GM21576 (cell line): Measurements from ENCODE around the gene MYLK3.

Source experiments
- ATAC-seq: cut with Tn5 transposase; IDR thresholded peaks from one replicate; pipeline ENCODE4 v1.9.1; 2021; ENCODE audit warnings: mild to moderate bottlenecking, moderate library complexity; ENCODE audit not compliant: unreplicated experiment

MYLK3 gene

DNA sequence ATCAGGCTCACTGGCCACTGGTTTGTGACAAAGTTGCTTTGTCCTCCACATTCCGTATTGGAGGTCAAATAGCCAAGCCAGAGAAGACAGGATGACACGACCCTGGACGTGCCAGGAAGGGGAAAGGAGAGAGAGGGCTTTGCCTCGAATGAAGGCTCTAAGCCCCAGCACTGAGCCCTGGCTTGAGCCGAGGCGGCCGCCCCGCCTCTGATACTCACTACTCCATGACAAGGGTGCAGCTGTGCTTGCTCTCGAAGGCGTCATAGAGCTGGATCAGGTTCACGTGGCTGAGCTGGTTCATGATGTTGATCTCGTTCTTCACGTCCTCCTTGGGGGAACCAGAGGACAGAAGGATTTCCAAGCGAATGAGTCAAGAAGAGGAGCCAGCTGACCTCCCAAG is 19.3 kb downstream of the MYLK3 start:
- no peak for ATAC-seq

DNA sequence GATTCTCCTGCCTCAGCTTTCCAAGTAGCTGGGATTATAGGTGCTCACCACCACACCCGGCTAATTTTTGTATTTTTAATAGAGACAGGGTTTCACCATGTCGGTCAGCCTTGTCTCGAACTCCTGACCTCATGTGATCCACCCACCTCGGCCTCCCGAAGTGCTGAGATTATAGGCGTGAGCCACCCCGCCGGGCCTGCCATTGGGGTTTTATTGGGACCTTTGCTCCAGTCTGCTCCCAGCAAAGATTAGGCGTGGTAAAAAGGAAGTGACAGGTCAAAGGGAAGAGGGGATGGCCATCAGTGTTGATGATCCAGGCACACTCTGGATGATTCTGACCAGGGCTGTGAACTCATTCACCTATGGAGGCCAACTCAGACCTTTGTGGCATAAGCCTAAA is 20.5 kb downstream of the MYLK3 start:
- ATAC-seq: no peak

DNA sequence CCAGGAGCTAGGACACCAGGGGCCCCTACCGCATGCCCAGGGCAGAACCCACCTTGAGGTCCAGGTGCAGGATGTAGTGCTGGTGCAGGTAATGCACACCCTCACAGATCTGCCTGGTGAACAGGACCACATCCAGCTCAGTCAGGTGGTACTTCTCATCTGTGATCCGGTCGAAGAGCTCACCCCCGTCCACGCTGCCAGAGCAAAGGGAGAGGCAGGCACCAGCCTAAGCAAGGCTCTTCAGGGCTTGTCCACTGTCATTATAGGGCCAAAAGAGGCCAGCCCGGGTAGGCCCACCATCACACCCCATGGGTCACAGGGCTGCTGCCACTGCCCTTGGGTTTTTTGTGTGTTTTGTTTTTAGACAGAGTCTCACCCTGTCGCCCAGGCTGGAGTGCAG is 21.0 kb downstream of the MYLK3 start:
- ATAC-seq: no peak

DNA sequence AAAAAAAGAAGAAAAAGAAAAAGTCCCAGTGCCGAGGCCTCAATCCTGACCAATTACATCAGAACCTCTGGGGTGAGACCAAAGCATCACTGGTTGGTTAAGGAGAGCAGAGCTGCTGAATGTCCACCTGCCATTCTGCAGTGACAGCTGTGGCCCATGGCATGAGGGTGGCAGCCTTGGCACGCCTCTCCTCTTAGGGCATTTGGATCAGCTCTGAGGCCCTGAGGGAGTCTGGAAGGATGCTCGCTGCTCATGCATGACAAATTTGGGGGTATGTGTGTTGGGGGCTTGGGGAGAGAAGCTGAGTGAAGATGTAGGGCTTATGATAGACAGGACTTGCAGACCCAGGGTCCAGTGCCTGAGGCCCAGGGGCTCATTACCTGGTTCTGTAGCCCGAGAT is 26.3 kb downstream of the MYLK3 start:
- no peak for ATAC-seq

DNA sequence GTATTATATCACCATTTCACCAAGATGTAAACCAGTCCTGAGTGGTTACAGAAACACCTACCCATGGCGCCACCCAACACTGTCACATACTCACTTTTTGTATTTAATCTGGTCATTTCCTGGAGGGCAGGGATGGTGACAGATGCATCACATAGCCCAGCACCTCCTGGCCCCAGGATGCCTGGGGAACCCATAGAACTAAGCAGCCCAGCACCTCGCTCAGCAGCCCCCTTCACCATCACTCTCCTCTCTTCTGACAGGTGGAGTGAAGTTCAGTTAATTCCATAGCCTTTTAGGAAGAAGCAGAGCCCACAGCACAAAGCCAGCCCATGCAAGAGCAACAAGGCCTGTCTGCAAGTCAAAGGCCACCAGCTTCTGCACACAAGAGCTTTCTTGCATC is 27.5 kb downstream of the MYLK3 start:
- no peak for ATAC-seq

DNA sequence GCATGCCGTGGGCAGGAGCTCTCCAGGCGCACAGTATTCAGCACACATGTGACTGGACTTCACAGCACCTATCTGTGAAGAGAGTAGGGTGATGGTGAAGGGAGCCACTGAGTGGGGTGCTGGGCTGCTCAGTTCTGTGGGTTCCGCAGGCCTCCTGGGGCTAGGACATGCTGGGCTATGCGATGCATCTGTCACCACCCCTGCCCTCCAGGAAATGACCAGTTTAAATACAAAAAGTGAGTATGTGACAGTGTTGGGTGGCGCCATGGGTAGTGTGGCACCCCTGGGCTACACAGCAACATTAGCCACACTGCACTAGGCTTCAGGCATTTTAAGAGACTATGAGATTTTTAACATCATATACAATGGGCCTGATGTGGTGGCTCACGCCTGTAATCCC is 28.6 kb downstream of the MYLK3 start:
- ATAC-seq: no peak

DNA sequence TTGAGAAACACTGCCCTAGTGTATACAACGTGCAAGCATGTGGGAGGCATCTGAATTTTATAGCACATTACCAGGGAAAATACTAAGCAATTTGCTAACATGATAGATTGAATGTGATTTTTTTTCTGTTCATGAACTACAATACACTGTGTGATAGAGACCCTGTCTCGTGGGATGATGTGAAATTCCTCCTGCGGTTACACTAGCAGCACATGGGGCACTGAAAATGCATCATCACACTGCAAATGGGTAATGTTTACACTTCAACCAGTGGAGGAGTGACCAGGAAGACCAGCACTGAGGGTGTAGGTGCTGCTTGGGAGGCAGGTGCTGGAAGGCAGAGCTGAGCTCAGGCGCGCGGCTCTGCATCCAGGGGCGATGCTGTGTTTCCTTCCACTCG is 29.9 kb downstream of the MYLK3 start:
- ATAC-seq: no peak

DNA sequence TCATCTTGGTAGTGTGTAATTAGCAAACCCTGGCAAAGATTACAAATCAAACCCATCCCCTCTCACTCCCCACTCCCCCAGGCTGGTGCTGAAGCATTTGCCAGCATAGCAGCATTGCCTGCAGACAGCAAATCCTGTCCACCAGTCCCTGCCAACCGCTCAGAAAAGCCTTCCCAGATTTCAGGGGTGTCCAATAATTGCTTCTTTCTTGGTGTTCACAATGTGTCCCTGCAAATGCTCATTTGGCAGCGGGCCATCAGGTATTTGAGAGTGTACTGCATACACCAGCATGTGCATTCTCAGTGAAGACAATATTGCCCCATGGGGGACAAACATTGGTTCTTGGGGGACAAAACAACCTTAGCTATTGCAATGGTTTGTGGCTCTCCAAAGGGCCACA is 30.5 kb downstream of the MYLK3 start:
- no peak for ATAC-seq

DNA sequence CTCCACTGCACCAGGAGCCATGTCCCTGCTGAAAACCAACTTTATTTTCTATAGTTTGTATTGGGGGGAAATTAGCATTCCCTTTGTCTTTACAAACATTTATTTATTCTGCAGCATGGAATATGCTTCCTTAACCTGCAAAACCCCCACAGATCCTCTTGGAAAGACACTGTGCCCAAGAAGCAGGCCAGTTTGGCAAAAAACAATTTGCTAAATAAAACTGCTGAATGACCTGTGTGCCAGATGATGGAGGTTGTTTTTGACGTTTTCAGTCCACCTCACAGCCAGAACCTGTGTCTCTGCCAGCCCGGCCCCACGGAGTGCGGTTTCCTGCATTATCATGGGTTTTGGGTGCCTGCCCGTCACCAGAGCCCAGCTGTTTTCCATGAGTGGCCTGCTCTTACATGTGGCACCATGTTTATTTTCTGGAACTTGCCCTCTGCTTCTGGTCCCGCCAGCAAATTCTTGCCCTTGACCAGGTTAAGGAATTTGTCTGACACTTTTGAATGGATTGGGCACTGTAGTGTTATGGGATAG is 32.3 kb downstream of the MYLK3 start:
- ATAC-seq: no peak

DNA sequence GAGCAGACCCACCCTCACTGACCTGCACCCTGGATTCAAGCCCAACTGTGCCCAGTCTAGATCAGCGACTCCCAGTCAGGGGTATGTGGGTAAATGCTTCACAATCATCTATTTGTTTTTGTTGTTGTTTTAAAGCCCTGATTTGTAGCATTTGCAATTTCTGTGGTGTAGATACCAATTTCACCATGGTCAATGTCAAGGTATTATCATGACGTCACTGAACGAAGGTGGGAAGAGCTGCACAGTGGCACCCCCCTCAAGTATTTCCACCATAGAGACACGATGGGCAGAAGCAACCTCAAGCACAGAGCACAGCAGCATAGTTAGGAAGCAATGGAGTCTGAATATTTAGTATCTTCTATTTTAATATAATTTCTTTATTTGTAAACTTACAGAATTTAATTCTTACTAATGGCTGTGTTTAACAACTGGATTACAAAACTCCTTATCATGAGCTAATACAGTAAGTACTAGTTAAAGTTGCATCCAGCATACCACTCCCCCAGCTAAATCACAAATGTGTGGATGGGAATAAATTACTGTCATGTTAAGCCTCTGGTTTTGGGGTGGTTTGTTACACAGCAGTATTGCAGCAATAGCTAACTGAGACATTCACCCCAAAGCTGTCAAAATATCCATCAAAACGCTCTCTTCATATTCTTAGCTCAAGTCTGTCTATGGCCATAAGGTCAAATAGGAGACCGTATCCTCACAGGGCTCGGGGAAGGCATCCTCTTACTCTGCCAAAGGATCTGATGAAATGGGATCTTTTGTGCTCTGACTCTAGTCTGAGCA is 33.1 kb downstream of the MYLK3 start:
- no peak for ATAC-seq

DNA sequence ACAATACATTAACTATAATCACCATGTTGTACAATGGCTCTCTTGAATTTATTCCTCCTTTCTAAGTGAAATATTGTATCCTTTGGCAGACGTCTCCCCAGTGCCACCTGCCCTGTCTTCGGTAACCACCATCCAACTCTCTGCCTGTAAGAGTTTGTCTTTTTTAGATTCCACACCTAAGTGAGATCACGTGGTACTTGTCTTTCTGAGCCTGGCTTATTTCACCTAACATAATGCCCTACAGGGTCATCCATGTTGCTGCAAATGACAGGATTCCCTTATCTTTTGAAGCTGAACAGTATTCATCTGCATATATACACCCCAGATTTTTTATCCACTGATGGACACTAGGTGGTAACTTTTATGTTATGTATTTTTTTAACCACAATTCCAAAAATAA is 34.5 kb downstream of the MYLK3 start:
- no peak for ATAC-seq

DNA sequence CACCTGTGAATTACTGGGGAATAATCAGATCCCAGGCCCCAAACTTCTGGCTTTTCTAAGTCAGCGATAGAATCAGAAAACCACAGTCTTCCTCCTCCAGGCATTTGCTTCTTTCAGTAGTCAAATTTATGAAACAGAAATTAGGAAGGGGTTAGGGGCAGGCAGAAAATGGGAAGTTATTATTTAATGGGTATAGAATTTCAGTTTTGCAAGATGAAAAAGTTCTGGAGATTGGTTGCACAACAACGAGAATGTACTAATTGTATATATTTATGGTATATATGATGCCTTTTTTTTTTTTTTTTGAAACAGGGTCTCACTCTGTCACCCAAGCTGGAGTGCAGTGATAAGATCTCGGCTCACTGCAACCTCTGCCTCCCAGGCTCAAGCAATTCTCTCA is 35.2 kb downstream of the MYLK3 start:
- ATAC-seq: no peak

DNA sequence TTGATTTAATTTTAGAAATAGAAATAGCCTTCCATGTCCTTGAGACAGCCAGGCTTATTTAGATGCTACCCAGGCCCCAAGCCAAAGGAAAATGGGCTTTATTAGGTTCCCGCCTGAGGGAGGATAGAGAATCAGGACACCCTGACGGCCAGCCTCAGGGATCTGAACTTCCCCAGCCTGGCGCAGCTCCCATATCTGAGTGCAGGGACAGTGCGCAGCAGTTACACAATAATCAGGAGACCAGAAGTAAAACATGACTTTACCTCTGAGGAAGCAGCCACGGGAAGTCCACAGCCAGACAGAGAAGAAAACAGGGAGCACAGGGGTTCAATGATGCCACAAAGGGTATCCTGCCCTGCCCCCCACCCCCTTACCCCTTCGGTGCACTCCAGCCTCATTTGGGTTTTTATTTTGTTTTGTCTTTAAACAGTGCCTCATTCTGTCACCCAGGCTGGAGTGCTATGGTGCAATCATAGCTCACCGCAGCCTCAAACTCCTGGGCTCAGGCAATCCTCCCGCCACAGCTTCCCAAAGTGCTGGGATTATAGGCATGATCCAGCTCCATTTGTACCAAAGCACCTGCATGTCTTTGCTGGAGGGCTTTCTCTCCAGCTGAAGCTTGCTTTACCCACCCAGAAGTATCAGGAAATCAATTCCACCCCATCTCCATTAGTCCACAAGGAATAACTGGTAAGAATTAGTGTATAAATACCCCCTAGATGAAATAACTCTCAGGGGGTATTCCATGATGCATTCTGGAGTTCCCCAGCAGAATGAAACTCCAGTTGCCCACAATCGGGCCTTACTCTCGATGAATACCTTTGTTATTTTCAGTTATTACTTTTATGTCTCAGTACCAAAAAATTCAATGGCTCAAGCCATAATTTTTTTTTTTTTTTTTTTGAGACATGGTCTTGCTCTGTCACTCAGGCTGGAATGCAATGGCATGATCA is 36.8 kb downstream of the MYLK3 start:
- no peak for ATAC-seq

DNA sequence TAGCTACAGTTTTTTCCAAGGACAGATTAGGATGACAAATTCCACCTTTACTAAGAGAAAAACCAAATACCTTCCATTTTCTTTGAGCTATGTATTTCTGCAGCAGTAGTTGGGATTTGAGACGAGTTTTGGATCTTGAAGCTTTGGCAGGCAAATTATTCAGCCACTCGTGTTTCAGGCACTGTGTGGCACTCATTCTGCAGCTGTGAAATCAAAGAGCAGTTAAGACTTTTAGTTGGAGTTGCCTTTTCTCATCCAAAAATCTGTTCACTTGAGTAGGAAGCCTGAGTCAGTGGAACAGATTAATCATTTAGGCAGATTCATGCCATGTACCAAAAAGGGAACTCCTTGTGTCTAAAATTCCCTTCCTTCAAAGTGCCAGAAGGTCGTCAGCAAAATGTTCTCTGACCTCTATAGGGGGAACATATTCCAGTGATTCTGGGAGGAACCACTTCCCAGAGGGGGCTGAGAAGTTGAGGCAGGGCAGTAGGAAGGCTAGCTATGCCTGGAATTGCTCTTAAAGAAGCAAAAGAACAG is 38.6 kb downstream of the MYLK3 start:
- ATAC-seq: no peak

DNA sequence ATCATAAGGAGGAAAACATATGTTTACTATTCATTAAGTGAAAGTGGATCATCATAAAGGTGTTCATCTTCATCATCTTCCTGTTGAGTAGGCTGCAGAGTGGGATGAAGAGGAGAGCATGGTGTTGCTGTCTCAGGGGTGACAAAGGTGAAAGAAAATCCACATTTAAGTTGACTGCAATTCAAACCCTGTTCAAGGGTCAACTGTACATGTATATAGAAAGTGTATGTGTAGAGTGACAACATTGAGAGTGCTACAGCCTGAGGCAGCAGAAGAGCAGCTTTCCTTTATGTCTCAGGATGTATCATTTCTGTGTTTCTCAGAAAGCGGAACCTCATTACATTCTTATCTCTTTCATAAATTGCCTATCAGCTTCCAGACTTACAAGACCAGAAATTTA is 41.5 kb downstream of the MYLK3 start:
- no peak for ATAC-seq

DNA sequence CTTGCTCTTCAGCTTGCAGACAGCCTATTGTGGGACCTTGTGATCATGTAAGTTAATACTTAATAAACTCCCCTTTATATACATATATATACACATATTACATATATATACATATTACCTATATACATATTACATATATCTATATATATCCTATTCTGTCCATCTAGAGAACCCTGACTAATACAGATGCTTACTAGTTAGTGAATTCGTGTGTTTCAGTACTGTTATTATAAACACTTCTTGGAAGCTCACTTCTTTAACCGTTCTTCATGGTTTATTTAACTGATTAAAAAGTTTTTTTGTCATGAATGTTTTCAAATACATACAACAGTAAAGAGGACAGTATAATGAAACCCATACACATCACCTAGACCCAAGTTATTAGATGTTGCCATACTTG is 46.1 kb downstream of the MYLK3 start:
- ATAC-seq: no peak

DNA sequence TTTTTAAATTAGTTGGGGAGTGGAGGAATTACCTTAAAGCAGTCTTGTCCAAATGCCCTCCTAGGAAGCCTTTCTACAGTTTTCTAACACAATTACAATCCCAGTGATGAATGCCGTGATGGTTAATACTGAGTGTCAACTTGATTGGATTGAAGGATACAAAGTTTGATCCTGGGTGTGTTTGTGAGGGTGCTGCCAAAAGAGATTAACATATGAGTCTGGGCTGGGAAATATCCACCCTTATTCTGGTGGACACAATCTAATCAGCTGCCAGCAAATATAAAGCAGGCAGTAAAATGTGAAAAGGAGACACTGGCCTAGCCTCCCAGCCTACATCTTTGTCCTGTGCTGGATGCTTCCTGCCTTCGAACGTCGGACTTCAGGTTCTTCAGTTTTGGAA is 46.5 kb downstream of the MYLK3 start:
- ATAC-seq: no peak

DNA sequence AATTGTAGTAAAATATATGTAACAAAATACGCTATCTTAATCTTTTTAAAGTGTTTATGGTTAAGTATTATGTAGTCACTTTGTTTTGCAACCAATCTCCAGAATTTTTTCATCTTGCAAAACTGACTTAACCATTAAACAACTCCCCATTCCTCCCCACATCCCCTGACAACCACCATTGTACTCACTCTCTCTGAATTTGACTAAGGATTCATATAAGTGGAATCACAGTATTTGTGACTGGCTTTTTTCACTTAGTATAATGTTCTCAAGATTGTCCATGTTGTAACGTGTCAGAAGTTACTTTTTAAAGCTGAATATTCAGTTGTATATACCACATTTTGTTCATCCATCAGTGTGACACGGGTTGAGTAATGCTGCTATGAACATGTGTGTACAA is 48.1 kb downstream of the MYLK3 start:
- ATAC-seq: no peak

DNA sequence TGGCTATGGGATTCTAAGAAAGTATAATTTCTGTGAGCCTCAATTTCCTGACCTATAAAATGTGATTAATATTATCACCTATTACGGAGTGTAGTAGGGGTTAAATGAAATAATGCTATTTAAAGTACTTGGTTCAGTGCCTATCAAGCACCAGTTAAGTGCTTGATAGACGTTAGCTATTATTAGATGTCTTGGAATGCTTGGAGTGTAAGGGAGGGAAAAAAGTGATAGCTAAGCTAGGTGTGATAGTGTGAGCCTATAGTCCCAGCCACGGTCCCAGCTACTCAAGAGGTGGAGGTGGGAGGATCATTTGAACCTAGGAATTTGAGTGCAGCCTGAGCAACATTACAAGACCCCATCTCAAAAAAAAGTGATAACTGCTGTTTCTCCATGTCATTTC is 51.2 kb downstream of the MYLK3 start:
- ATAC-seq: no peak

DNA sequence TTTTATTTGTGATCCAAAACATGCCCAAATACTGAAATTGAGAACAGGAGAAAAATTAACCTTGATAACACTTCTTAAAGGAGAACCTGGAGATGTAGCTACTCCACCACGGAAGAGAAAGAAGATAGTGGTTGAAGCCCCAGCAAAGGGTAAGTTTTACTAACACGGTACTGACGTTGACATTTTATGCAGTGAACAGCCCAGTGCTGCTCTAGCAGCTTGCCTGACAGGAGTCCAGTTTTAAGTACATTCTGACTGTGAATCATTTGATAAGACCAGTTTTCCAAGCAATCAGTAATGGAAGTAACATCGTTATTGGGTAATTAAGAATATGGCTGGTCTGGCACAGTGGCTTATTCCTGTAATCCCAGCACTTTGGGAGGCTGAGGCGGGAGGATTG is 52.2 kb downstream of the MYLK3 start:
- ATAC-seq: no peak

DNA sequence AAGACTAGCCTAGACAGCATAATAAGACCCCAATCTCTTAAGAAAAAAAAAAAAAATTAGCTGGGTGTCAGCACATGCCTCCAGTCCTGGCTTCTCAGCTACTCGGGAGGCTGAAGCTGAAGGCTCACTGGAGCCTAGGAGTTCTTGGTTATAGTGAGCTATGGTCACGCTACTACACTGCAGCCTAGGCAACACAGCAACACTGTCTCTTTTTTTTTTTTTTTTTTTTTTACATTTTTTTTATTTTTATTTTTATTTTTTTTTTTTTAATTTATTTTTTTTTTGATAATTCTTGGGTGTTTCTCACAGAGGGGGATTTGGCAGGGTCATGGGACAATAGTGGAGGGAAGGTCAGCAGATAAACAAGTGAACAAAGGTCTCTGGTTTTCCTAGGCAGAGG is 54.5 kb downstream of the MYLK3 start:
- ATAC-seq: no peak

DNA sequence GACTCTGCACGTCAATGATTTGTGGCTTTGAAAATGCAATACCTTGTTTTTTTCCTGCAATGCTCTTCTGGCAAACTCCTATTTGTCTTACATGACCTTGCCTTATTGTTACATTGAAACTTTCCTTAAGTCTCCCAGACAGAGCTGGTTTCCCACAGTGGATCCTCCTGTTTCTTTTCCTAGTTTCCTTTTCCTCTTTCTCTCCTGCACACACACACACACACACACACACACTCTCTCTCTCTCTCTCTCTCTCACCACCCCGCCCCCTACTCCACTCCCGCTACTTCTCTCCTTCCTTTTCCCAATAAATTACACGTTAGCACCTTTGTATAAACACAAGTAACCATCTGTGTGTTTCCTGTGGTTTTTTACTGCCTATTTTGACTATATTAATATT is 56.4 kb downstream of the MYLK3 start:
- ATAC-seq: no peak
